GM12878 (cell line): Measurements from ENCODE around the gene ENDOU. TPM values are rescaled to one million over a fixed set of nuclear protein-coding genes. Genes with fewer than 3 reads are reported as not detected.

Source experiments
- ASH2L ChIP-seq: fragments of 300-600, 200-600 bp; sonication (generic); IDR thresholded peaks from 2 replicates; pipeline ENCODE4 v1.6.1; 2017; ENCODE audit warnings: low read depth, mild to moderate bottlenecking, borderline replicate concordance
- BACH1 ChIP-seq: fragments of 450-650 bp; IDR thresholded peaks from 2 replicates; pipeline ENCODE4 v1.6.1; 2017; ENCODE audit warnings: mild to moderate bottlenecking, borderline replicate concordance
- CUX1 ChIP-seq: IDR thresholded peaks from 2 replicates; pipeline ENCODE4 v1.6.1; 2012; ENCODE audit warnings: improper control_type of control experiment, low read depth, low read length; ENCODE audit not compliant: insufficient replicate concordance
- LARP7 ChIP-seq: fragments of 450-650 bp; IDR thresholded peaks from 2 replicates; pipeline ENCODE4 v1.6.1; 2017; ENCODE audit warnings: mild to moderate bottlenecking
- MLLT1 ChIP-seq: fragments of 450-650 bp; IDR thresholded peaks from 2 replicates; pipeline ENCODE4 v1.6.1; 2016; ENCODE audit warnings: mild to moderate bottlenecking
- RELA ChIP-seq: fragments of 450-650 bp; IDR thresholded peaks from 2 replicates; pipeline ENCODE4 v1.8.0; 2014; ENCODE audit warnings: borderline replicate concordance; ENCODE audit not compliant: partially characterized antibody
- SP1 ChIP-seq: IDR thresholded peaks from one replicate; pipeline ENCODE4 v1.6.1; 2011; ENCODE audit warnings: low read depth, low read length
- TCF12 ChIP-seq: IDR thresholded peaks from 2 replicates; pipeline ENCODE4 v1.6.1; 2011; ENCODE audit warnings: low read depth, mild to moderate bottlenecking, low read length
- WRNIP1 ChIP-seq: IDR thresholded peaks from 2 replicates; pipeline ENCODE4 v1.6.1; 2011; ENCODE audit warnings: low read depth, low read length, improper control_type of control experiment, borderline replicate concordance
- YY1 ChIP-seq: IDR thresholded peaks from 2 replicates; pipeline ENCODE4 v1.6.1; 2011; ENCODE audit warnings: low read depth, mild to moderate bottlenecking, low read length
- ZBED1 ChIP-seq: IDR thresholded peaks from 2 replicates; pipeline ENCODE4 v1.6.1; 2016; ENCODE audit warnings: borderline replicate concordance
- ZBTB4 ChIP-seq: fragments of 450-650 bp; formaldehyde crosslinking; IDR thresholded peaks from 2 replicates; pipeline ENCODE4 v1.4.0; 2022; ENCODE audit warnings: mild to moderate bottlenecking, moderate library complexity
- polyA plus RNA-seq, 11 experiments: library from polyadenylated mRNA; depleted of rRNA in 4 of 11; unstranded in 6 of 11; stranded (reverse) in 5 of 11; fragments of >200 nt; fragmentation: Nextera tagmentation in 4 of 11; fragmentation: Illumina TruSeq in 1 of 11; extraction: Ambion mirVana in 4 of 11; extraction: Trizol in 1 of 11; gene quantifications; 1 replicate in 1 of 11; 2 replicates in 10 of 11; pipeline versions ENCODE4 v1.2.1 to v1.2.3, GENCODE V29; 2011 to 2016; ENCODE audit warnings: inconsistent platforms in 2 of 11, missing spikeins in 2 of 11, low read depth in 1 of 11
- total RNA-seq, 4 experiments: library from RNA; depleted of rRNA in 3 of 4; stranded (reverse); fragments of >200 nt in 3 of 4; fragmentation: Illumina TruSeq in 1 of 4; extraction: Trizol in 1 of 4; gene quantifications; 2 replicates each; pipeline versions ENCODE4 v1.2.1 to v1.2.3, GENCODE V29; 2013 to 2021
- TF ChIP-seq, protein P1 (sequence below): fragments of 450-650 bp; formaldehyde crosslinking; IDR thresholded peaks from 2 replicates; pipeline ENCODE4 v1.4.0; 2020; ENCODE audit warnings: mild to moderate bottlenecking, moderate library complexity
- TF ChIP-seq, protein P2 (sequence below): fragments of 150-350 bp; IDR thresholded peaks from 2 replicates; pipeline ENCODE4 v1.6.1; 2014; ENCODE audit warnings: mild to moderate bottlenecking, low read depth, low read length

ENDOU gene
- total and polyA plus RNA-seq, 10 of the 15 experiments (the other 5 are each of a cell fraction or from before 2014, with no cell fraction given): 0.03 to 0.17 (median 0.10) TPM; not detected in 4

DNA sequence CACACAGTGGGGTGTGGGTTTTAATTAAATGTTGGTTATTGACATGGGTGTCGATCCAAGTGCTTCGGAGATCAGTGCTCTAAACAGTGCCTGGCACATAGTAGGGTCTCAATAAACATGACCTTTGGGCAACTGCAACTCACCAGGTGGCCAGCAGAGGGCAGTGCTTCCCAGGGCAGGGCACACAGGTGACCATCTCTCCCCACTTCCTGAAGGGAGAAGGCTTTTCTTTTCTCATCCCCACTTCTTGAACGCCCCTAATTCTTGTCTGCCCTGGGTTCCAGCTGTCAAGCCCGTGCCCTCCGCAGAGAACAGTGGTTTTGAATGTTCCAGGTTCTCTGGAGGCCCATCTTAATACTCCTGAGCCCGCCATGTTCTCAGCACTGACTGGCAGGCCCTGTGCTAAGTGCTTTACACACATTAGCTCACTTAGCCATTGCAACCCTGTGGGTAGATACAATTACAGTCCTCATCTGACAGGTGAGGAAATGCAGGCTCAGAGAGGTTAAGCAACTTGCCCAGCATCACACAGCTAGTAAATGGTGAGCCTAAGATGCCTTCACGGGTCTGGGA lies 17.0 kb upstream of the ENDOU start (continued):
- TF ChIP-seq, protein P1, sequence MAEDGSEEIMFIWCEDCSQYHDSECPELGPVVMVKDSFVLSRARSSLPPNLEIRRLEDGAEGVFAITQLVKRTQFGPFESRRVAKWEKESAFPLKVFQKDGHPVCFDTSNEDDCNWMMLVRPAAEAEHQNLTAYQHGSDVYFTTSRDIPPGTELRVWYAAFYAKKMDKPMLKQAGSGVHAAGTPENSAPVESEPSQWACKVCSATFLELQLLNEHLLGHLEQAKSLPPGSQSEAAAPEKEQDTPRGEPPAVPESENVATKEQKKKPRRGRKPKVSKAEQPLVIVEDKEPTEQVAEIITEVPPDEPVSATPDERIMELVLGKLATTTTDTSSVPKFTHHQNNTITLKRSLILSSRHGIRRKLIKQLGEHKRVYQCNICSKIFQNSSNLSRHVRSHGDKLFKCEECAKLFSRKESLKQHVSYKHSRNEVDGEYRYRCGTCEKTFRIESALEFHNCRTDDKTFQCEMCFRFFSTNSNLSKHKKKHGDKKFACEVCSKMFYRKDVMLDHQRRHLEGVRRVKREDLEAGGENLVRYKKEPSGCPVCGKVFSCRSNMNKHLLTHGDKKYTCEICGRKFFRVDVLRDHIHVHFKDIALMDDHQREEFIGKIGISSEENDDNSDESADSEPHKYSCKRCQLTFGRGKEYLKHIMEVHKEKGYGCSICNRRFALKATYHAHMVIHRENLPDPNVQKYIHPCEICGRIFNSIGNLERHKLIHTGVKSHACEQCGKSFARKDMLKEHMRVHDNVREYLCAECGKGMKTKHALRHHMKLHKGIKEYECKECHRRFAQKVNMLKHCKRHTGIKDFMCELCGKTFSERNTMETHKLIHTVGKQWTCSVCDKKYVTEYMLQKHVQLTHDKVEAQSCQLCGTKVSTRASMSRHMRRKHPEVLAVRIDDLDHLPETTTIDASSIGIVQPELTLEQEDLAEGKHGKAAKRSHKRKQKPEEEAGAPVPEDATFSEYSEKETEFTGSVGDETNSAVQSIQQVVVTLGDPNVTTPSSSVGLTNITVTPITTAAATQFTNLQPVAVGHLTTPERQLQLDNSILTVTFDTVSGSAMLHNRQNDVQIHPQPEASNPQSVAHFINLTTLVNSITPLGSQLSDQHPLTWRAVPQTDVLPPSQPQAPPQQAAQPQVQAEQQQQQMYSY (CRISPR knock-in tag): no peak
- 0 out of 2 replicates have a peak, but pooled peaks have one; percentile 8 for TF ChIP-seq TCF12
- TF ChIP-seq ZBTB4 (CRISPR knock-in tag): no peak
- TF ChIP-seq ASH2L: no peak
- TF ChIP-seq, protein P2, sequence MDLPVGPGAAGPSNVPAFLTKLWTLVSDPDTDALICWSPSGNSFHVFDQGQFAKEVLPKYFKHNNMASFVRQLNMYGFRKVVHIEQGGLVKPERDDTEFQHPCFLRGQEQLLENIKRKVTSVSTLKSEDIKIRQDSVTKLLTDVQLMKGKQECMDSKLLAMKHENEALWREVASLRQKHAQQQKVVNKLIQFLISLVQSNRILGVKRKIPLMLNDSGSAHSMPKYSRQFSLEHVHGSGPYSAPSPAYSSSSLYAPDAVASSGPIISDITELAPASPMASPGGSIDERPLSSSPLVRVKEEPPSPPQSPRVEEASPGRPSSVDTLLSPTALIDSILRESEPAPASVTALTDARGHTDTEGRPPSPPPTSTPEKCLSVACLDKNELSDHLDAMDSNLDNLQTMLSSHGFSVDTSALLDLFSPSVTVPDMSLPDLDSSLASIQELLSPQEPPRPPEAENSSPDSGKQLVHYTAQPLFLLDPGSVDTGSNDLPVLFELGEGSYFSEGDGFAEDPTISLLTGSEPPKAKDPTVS: no peak
- TF ChIP-seq ZBED1: no peak
- peak; percentile 27 for TF ChIP-seq RELA
- TF ChIP-seq SP1: no peak
- peak; percentile 19; the same call in 1 of the 2 replicates for TF ChIP-seq MLLT1
- TF ChIP-seq WRNIP1: peak; percentile 100
- peak; percentile 71 for TF ChIP-seq YY1
- TF ChIP-seq BACH1: no peak
- no peak for TF ChIP-seq LARP7
- TF ChIP-seq CUX1: no peak
